ENCODE measurements around the gene NR2C2.
"Not testable (repeated sequence)": the region's sequence is repeated elsewhere in the genome, so short reads cannot be mapped to it uniquely, and the experiment has no call there.

The NR2C2 gene

GRCh38 chr3:14990780-14991148, 43.4 kb downstream of the NR2C2 start:
- TF ChIP-seq, protein P1, sequence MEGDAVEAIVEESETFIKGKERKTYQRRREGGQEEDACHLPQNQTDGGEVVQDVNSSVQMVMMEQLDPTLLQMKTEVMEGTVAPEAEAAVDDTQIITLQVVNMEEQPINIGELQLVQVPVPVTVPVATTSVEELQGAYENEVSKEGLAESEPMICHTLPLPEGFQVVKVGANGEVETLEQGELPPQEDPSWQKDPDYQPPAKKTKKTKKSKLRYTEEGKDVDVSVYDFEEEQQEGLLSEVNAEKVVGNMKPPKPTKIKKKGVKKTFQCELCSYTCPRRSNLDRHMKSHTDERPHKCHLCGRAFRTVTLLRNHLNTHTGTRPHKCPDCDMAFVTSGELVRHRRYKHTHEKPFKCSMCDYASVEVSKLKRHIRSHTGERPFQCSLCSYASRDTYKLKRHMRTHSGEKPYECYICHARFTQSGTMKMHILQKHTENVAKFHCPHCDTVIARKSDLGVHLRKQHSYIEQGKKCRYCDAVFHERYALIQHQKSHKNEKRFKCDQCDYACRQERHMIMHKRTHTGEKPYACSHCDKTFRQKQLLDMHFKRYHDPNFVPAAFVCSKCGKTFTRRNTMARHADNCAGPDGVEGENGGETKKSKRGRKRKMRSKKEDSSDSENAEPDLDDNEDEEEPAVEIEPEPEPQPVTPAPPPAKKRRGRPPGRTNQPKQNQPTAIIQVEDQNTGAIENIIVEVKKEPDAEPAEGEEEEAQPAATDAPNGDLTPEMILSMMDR (conservative IDR thresholded peaks at IDR 0.05), result no peak
- H3K27ac ChIP-seq, result no peak overlapping the region; the same call in 1 of the 2 replicates

GRCh38 chr3:14991151-14991742, 43.9 kb downstream of the NR2C2 start:
- TF ChIP-seq, protein P1 (conservative IDR thresholded peaks at IDR 0.05), result no peak
- no peak overlapping the region for H3K27ac ChIP-seq

- no peak overlapping the region for H3K27ac ChIP-seq
Observed at GRCh38 chr3:14991818-14992612, 44.6 kb downstream of the NR2C2 start.

DNA sequence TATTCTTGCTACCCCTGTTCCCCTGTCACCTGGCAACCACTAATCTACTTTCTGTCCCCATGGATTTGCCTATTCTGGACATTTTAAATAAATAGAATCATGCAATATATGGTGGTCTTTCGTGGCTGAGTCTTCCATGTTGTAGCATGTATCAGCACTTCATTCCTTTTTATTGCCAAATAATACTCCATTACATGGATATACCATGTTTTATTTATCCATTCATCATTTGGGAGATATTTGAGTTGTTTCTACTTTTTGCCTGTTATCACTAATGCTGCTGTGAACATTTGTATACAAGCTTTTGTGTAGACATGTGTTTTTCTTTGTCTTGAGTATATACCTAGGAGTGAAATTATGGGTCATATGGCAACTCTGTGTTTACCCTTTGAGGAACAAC, 50.6 kb downstream of the NR2C2 start:
- no peak overlapping the region for H3K27ac ChIP-seq

More at GRCh38 chr3:14991818-14992612, 44.6 kb downstream of the NR2C2 start:
- TF ChIP-seq, protein P1 (conservative IDR thresholded peaks at IDR 0.05), result no peak

GRCh38 chr3:14999182-14999581, 51.8 kb downstream of the NR2C2 start:
- H3K27ac ChIP-seq, result not testable (repeated sequence)

More for the DNA sequence above, 50.6 kb downstream of the NR2C2 start:
- TF ChIP-seq, protein P1 (conservative IDR thresholded peaks at IDR 0.05), result no peak

- H3K27ac ChIP-seq, result no peak overlapping the region
- TF ChIP-seq, protein P1 (conservative IDR thresholded peaks at IDR 0.05), result no peak
Observed at GRCh38 chr3:15007681-15008141, 60.3 kb downstream of the NR2C2 start.

- no peak overlapping the region for H3K27ac ChIP-seq
- TF ChIP-seq, protein P1 (conservative IDR thresholded peaks at IDR 0.05), result no peak
Observed at GRCh38 chr3:15009167-15009566, 61.8 kb downstream of the NR2C2 start.

DNA sequence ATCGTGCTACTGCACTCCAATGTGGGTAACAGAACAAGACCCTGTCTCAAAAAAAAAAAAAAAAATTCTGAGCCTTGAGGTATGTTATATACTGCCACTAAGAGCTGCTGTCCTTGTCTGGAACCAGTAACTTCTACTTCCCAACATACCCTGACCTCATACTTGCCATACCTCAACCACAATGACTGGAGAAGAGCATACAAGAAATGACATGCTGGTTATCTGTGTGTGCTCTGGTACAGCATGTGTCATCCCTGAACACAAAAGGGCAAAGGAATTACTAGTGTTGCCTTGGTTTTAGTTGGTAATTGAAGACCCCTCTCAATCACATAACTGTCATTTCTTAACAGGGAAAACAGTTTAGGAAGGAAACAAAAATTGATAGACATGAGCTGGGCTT, 63.3 kb downstream of the NR2C2 start:
- H3K27ac ChIP-seq, result no peak overlapping the region
- TF ChIP-seq, protein P1 (conservative IDR thresholded peaks at IDR 0.05), result no peak
